Spleen (tissue), 11 donors: Measurements from ENCODE around the gene UGT1A9. TPM values are rescaled to one million over a fixed set of nuclear protein-coding genes. Genes with fewer than 3 reads are reported as not detected.

ENCODE experiments used
- DNase-seq: peaks from one replicate; pipeline ENCODE4 v3.0.0-alpha.2; 2020
- H3K27ac ChIP-seq, 8 donors: fragments of 200-600 bp; sonication (generic) in 7 of 8; 1 replicate in 4 of 8; 2 replicates in 4 of 8; pipeline versions ENCODE4 v1.5.0 to v1.8.0; 2016 to 2021; ENCODE audit warnings: inconsistent platforms in 4 of 8, mild to moderate bottlenecking in 4 of 8, moderate library complexity in 1 of 8
- H3K27me3 ChIP-seq, 7 donors: fragments of 200-600 bp; sonication (generic) in 6 of 7; replicated peaks in 1 of 7; 1 replicate in 4 of 7; 2 replicates in 3 of 7; pipeline versions ENCODE4 v1.5.0 to v1.8.0; 2016 to 2021; ENCODE audit warnings: inconsistent platforms in 3 of 7, mild to moderate bottlenecking in 1 of 7
- H3K36me3 ChIP-seq, 6 donors: fragments of 200-600 bp; sonication (generic) in 5 of 6; 1 replicate in 4 of 6; 2 replicates in 2 of 6; pipeline versions ENCODE4 v1.5.0 to v1.8.0; 2016 to 2021; ENCODE audit warnings: inconsistent platforms in 2 of 6
- H3K4me1 ChIP-seq, 6 donors: fragments of 200-600 bp; sonication (generic) in 5 of 6; 1 replicate in 3 of 6; 2 replicates in 3 of 6; pipeline versions ENCODE4 v1.5.0 to v1.8.0; 2016 to 2021; ENCODE audit warnings: inconsistent platforms in 3 of 6
- H3K4me3 ChIP-seq, 8 donors: fragments of 200-600 bp; sonication (generic) in 7 of 8; 1 replicate in 4 of 8; 2 replicates in 4 of 8; pipeline versions ENCODE4 v1.5.0 to v1.8.0; 2016 to 2021; ENCODE audit warnings: inconsistent platforms in 4 of 8, mild to moderate bottlenecking in 4 of 8, moderate library complexity in 2 of 8
- H3K9me3 ChIP-seq, 8 donors: fragments of 200-600 bp; sonication (generic) in 7 of 8; 1 replicate in 4 of 8; 2 replicates in 4 of 8; pipeline versions ENCODE4 v1.5.0 to v1.8.0; 2016 to 2021; ENCODE audit warnings: inconsistent platforms in 4 of 8
- POLR2A ChIP-seq, 3 donors: fragments of 450-650 bp; IDR thresholded peaks; one replicate each; pipeline ENCODE4 v1.5.1; 2017; ENCODE audit warnings: antibody characterized with exemption in 3 of 3, mild to moderate bottlenecking in 1 of 3
- POLR2AphosphoS5 ChIP-seq, 3 donors: sonication (generic); formaldehyde crosslinking; IDR thresholded peaks; one replicate each; pipeline ENCODE4 v1.5.1; 2017; ENCODE audit warnings: antibody characterized with exemption in 3 of 3
- WGBS, 5 donors: extraction: QIAGEN DNeasy Blood & Tissue Kit in 3 of 5; methylation state at CpG; one replicate each; pipeline versions ENCODE4 v1.1.5 to v1.1.7; 2013 to 2018; 5-methylcytosine and 5-hydroxymethylcytosine counted together
- intact Hi-C: fragments of 100-400 bp; cut with DNase I; formaldehyde crosslinking; loops from one replicate; pipeline ENCODE4 v1.15.0; 2023; ENCODE audit warnings: low total_unique reads
- polyA plus RNA-seq, 3 donors: library from polyadenylated mRNA; stranded (reverse); fragments of 200-250 nt; gene quantifications; one replicate each; pipeline ENCODE4 v1.2.1, GENCODE V29; 2013
- total RNA-seq, 7 donors: library from RNA; depleted of rRNA in 3 of 7; stranded (reverse); fragments of >200 nt in 3 of 7; fragmentation: NEBNext Ultra II Directional in 4 of 7; extraction: Animal tissue kit (Norgen Biotek cat#: 25700) in 4 of 7; gene quantifications; one replicate each; pipeline versions ENCODE4 v1.1.0 to v1.2.1, GENCODE V29; 2016 to 2021
- TF ChIP-seq, protein P1 (sequence below), 11 experiments: fragments of 200-600 bp in 7 of 11; fragments of 450-650 bp in 4 of 11; sonication (generic) in 4 of 11; IDR thresholded peaks in 8 of 11; conservative IDR thresholded peaks in 3 of 11; 1 replicate in 7 of 11; 2 replicates in 4 of 11; pipeline versions ENCODE4 v1.4.0 to v1.8.0; 2016 to 2021; ENCODE audit warnings: antibody characterized with exemption in 11 of 11, inconsistent platforms in 4 of 11, mild to moderate bottlenecking in 1 of 11
- donor health status: healthy with polysubstance abuse.
- donor health status: DM: no; HTN: no; CAD: no; lungs with moderate emphysema.
- donor health status: DM: no; HTN: no; CAD: no.
- donor health status: Bipolar disorder and iron deficiency.
- donor health status: healthy.
- donor health status: DM: no; HTN: no; CAD: no.
- donor health status: DM: yes; HTN: yes; CAD: no.

The UGT1A9 gene
- total and polyA plus RNA-seq, 10 donors: not detected

GRCh38 chr2:233706720-233707119 is 35.0 kb downstream of the UGT1A9 start:
- no peak for DNase-seq
- intact Hi-C loops: no loop called here
- Histone ChIP-seq H3K36me3 (no peaks in the 10 kb centered on the region), H3K4me3 (no peak overlapping the region), H3K27ac (no peak overlapping the region), H3K4me1 (no peaks in the 10 kb centered on the region), H3K9me3 (peaks cover 0 to 14% (median 2%) of the 10 kb centered on the region in 8 donors), H3K27me3 (peaks cover 0 to 9% (median 0%) of the 10 kb centered on the region in 7 donors)
- 3 to 96% (median 54%) methylated on average over 1 of the region's 1 CpG for whole genome bisulfite sequencing, 5 donors
- TF ChIP-seq POLR2A (IDR thresholded peaks at IDR 0.05) (no peak), POLR2AphosphoS5 (IDR thresholded peaks at IDR 0.05) (no peak)
- TF ChIP-seq, protein P1, sequence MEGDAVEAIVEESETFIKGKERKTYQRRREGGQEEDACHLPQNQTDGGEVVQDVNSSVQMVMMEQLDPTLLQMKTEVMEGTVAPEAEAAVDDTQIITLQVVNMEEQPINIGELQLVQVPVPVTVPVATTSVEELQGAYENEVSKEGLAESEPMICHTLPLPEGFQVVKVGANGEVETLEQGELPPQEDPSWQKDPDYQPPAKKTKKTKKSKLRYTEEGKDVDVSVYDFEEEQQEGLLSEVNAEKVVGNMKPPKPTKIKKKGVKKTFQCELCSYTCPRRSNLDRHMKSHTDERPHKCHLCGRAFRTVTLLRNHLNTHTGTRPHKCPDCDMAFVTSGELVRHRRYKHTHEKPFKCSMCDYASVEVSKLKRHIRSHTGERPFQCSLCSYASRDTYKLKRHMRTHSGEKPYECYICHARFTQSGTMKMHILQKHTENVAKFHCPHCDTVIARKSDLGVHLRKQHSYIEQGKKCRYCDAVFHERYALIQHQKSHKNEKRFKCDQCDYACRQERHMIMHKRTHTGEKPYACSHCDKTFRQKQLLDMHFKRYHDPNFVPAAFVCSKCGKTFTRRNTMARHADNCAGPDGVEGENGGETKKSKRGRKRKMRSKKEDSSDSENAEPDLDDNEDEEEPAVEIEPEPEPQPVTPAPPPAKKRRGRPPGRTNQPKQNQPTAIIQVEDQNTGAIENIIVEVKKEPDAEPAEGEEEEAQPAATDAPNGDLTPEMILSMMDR (IDR thresholded peaks at IDR 0.05 in 8 of 11, conservative IDR thresholded peaks at IDR 0.05 in 3 of 11): no peak

- Histone ChIP-seq H3K9me3 (peaks cover 0 to 14% (median 2%) of the 10 kb centered on the region in 8 donors), H3K4me3 (no peak overlapping the region), H3K4me1 (no peaks in the 10 kb centered on the region), H3K27ac (no peak overlapping the region), H3K27me3 (peaks cover 0 to 14% (median 0%) of the 10 kb centered on the region in 7 donors), H3K36me3 (no peaks in the 10 kb centered on the region)
- DNase-seq: no peak
- 74 to 84% (median 79%) methylated on average over 10 of the region's 10 CpGs for WGBS, 5 donors
- intact Hi-C loops: no loop called here
- TF ChIP-seq, protein P1 (IDR thresholded peaks at IDR 0.05 in 8 of 11, conservative IDR thresholded peaks at IDR 0.05 in 3 of 11): no peak
- TF ChIP-seq POLR2A (IDR thresholded peaks at IDR 0.05) (no peak), POLR2AphosphoS5 (IDR thresholded peaks at IDR 0.05) (no peak)
Observed at GRCh38 chr2:233707940-233708644, 36.4 kb downstream of the UGT1A9 start.

GRCh38 chr2:233708942-233709341 is 37.2 kb downstream of the UGT1A9 start:
- Histone ChIP-seq H3K9me3 (peaks cover 0 to 8% (median under 1%) of the 10 kb centered on the region in 8 donors), H3K4me1 (no peaks in the 10 kb centered on the region), H3K36me3 (no peaks in the 10 kb centered on the region), H3K27ac (no peak overlapping the region), H3K27me3 (peaks cover 0 to 14% (median 0%) of the 10 kb centered on the region in 7 donors), H3K4me3 (no peak overlapping the region)
- 63 to 95% (median 83%) methylated on average over 5 of the region's 5 CpGs for WGBS, 5 donors
- TF ChIP-seq, protein P1 (IDR thresholded peaks at IDR 0.05 in 8 of 11, conservative IDR thresholded peaks at IDR 0.05 in 3 of 11): no peak
- TF ChIP-seq POLR2A (IDR thresholded peaks at IDR 0.05) (no peak), POLR2AphosphoS5 (IDR thresholded peaks at IDR 0.05) (no peak)
- intact Hi-C loops: no loop called here
- no peak for DNase-seq

DNA sequence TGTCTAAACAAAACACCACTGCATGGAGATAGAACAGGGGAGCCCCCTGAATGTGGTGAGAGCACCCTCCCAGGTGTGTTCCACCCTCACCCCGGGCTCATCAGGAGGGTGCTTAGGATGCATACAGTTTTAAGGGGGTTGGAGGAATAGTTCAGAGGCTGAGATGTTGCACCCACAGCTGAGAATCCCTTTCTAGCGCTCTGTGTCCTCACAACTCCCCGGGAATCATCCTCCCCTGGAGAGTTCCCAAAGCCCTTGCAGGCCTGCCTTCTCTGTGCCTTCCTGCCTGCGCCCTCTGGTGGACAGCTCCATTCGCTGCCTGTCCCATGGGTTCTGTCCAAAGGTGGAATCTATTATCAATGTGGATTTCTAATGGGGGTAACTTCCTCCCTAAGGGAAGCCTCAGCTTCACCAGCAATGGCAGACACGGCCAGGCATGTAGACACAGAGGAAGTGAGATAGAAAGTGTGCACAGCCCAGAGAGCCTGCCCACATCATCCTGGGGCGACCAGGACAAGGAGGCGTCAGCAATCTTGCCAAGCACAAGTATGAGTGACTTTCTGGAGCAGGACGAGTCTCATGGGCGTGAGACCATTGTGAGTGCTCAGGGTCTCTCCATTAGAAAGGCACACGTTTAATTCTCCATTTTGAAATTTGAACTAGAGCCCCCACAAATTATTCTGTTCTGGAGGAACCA is 39.8 kb downstream of the UGT1A9 start:
- Histone ChIP-seq H3K27me3 (peaks cover 0 to 21% (median 0%) of the 10 kb centered on the region in 7 donors), H3K9me3 (no peaks in the 10 kb centered on the region), H3K4me3 (no peak overlapping the region), H3K27ac (no peak overlapping the region), H3K4me1 (no peaks in the 10 kb centered on the region), H3K36me3 (no peaks in the 10 kb centered on the region)
- no peak for TF ChIP-seq POLR2AphosphoS5 (IDR thresholded peaks at IDR 0.05)
- TF ChIP-seq, protein P1 (IDR thresholded peaks at IDR 0.05 in 8 of 11, conservative IDR thresholded peaks at IDR 0.05 in 3 of 11): peak; percentile 48 to 88 (median 80)
- 36 to 43% (median 38%) methylated on average over 11 of the region's 11 CpGs for WGBS, 5 donors
- intact Hi-C loops: no loop called here
- DNase-seq: peak; percentile 89
